Kidney (tissue), 14 donors: ENCODE measurements around the gene RAD21L1. TPM values are rescaled to one million over a fixed set of nuclear protein-coding genes. Genes with fewer than 3 reads are reported as not detected.
"Not testable (repeated sequence)": the region's sequence is repeated elsewhere in the genome, so short reads cannot be mapped to it uniquely, and the experiment has no call there.

Source experiments
- DNase-seq, 5 donors: peaks; one replicate each; pipeline ENCODE4 v3.0.0-alpha.2; 2013 to 2020
- FAIRE-seq: peaks from 2 replicates; lab custom pipeline; 2012; peaks lifted over from hg19 to GRCh38; lab: Jason Lieb, UNC
- H3K27ac ChIP-seq, 2 donors: one replicate each; pipeline ENCODE4 v1.7.0; 2013; ENCODE audit warnings: low read depth in 2 of 2, low read length in 2 of 2, inconsistent platforms in 1 of 2
- H3K27me3 ChIP-seq: one replicate; pipeline ENCODE4 v1.7.1; 2013; ENCODE audit warnings: low read length, inconsistent platforms; ENCODE audit not compliant: control insufficient read depth, insufficient read depth
- H3K36me3 ChIP-seq, 3 donors: one replicate each; pipeline versions ENCODE4 v1.7.0 to v1.7.1; 2013; ENCODE audit warnings: low read length in 3 of 3, control low read depth in 1 of 3, inconsistent platforms in 1 of 3; ENCODE audit not compliant: insufficient read depth in 3 of 3, control insufficient read depth in 2 of 3
- H3K4me1 ChIP-seq, 3 donors: one replicate each; pipeline versions ENCODE4 v1.7.0 to v1.7.1; 2013; ENCODE audit warnings: low read length in 3 of 3, inconsistent platforms in 1 of 3, low read depth in 1 of 3; ENCODE audit not compliant: control insufficient read depth in 2 of 3, insufficient read depth in 2 of 3
- H3K4me3 ChIP-seq, 3 donors: one replicate each; pipeline versions ENCODE4 v1.7.0 to v1.8.1; 2013; ENCODE audit warnings: low read length in 3 of 3, control low read depth in 1 of 3, inconsistent platforms in 1 of 3
- H3K9ac ChIP-seq, 3 donors: one replicate each; pipeline versions ENCODE4 v1.7.0 to v1.7.1; 2013; ENCODE audit warnings: low read length in 3 of 3, control low read depth in 1 of 3, inconsistent platforms in 1 of 3
- H3K9me3 ChIP-seq, 3 donors: one replicate each; pipeline versions ENCODE4 v1.7.0 to v1.7.1; 2013; ENCODE audit warnings: low read length in 3 of 3, control low read depth in 1 of 3, inconsistent platforms in 1 of 3; ENCODE audit not compliant: control insufficient read depth in 2 of 3, insufficient read depth in 1 of 3
- intact Hi-C: fragments of 100-400 bp; cut with DNase I; formaldehyde crosslinking; loops from one replicate; pipeline ENCODE4 v1.11.1; 2022
- polyA plus RNA-seq: library from polyadenylated mRNA; stranded (reverse); fragments of 350-450 nt; fragmentation: Illumina TruSeq; extraction: RNeasy Lipid Tissue Mini Kit (QIAGEN cat#74804); gene quantifications from one replicate; pipeline ENCODE4 v1.2.3, GENCODE V29; 2014; ENCODE audit warnings: low read depth, low replicate concordance; ENCODE audit not compliant: insufficient read depth
- total RNA-seq: library from RNA; stranded (reverse); fragmentation: NEBNext Ultra II Directional; extraction: Animal tissue kit (Norgen Biotek cat#: 25700); gene quantifications from one replicate; pipeline ENCODE4 v1.2.1, GENCODE V29; 2021
- TF ChIP-seq, protein P1 (sequence below): IDR thresholded peaks from 3 replicates; pipeline ENCODE4 v1.5.1; 2012; ENCODE audit warnings: mild to moderate bottlenecking, moderate library complexity, borderline replicate concordance; ENCODE audit not compliant: insufficient read depth; ENCODE audit errors: extremely low read depth
- donor health status: control.
- donor health status: control.
- donor health status: control.
- donor health status: control.
- donor health status: control.
- donor health status: DM: yes; HTN: yes; CAD: no.
- donor health status: Normal renal cell carcinoma (clear cell type).

Gene RAD21L1
- total and polyA plus RNA-seq, 2 donors from 2014 or later, result not detected

DNA sequence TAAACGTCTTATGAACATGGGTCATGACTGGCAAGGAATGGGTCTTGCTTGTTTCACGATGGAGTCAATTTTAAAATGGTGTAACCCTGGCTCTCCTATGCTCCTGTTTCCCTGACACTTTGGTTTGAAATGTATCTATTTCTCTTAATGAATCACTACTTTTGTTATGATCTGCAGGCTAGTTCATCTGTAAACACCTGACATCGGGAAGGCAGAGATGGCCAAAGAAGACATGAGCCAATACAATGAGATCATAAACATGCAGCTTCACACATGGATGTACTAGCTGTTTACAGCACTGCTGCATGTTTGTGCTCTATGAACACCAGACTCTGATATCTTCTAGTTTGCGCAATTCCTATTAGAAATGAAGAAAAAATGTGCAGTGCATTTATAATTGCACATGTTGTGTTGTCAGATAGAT lies 11.0 kb upstream of the RAD21L1 start:
- TF ChIP-seq, protein P1, sequence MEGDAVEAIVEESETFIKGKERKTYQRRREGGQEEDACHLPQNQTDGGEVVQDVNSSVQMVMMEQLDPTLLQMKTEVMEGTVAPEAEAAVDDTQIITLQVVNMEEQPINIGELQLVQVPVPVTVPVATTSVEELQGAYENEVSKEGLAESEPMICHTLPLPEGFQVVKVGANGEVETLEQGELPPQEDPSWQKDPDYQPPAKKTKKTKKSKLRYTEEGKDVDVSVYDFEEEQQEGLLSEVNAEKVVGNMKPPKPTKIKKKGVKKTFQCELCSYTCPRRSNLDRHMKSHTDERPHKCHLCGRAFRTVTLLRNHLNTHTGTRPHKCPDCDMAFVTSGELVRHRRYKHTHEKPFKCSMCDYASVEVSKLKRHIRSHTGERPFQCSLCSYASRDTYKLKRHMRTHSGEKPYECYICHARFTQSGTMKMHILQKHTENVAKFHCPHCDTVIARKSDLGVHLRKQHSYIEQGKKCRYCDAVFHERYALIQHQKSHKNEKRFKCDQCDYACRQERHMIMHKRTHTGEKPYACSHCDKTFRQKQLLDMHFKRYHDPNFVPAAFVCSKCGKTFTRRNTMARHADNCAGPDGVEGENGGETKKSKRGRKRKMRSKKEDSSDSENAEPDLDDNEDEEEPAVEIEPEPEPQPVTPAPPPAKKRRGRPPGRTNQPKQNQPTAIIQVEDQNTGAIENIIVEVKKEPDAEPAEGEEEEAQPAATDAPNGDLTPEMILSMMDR, result no peak
- Histone ChIP-seq H3K4me1 (no peaks in the 10 kb centered on the region), H3K4me3 (no peak overlapping the region), H3K36me3 (no peaks in the 10 kb centered on the region), H3K27ac (no peak overlapping the region), H3K9me3 (no peaks in the 10 kb centered on the region), H3K27me3 (no peaks in the 10 kb centered on the region), H3K9ac (no peak overlapping the region)
- intact Hi-C loops, result no loop called here
- FAIRE-seq (no peak), DNase-seq (no peak)

DNA sequence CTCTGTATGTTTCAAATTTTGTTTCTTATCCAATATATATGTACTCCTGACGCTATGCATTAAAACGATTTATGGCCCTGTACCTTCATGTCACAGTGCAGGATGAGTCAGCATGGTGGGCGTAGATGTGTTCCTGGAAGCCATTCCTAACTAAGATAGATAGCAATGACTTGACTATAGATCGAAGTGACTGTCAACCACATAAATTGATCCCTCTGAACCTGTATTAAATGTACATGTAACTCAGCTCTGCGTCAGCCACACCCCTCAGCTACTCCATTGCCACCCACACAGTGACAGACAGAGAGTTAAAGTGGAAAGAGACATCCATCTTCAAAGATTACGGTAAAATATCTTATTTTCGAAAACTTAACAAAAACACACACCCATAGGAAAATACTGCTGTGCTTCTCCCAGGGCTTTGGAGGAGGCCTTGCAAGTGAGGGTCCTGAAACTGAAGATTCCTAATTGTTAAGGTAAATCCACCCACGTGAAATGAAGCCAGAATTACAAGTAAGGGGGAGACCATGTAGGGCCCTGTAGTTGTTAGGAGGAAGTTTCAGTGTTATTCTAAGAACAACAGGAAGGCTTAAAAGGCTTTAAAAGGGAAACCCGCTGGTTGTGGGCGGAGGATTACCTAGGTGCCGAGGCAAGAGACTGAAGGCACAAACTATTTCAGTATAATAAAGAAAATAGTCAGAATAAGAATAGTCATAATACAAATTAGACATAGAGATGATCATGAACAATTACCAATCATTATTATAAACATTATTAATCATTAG lies 10.3 kb upstream of the RAD21L1 start:
- FAIRE-seq (no peak), DNase-seq (no peak)
- no peak overlapping the region for H3K4me3 ChIP-seq
- intact Hi-C loops, result no loop called here
- H3K36me3 ChIP-seq, result no peaks in the 10 kb centered on the region
- H3K27me3 ChIP-seq, result no peaks in the 10 kb centered on the region
- no peak overlapping the region for H3K27ac ChIP-seq
- no peaks in the 10 kb centered on the region for H3K9me3 ChIP-seq
- TF ChIP-seq, protein P1, result no peak
- no peaks in the 10 kb centered on the region for H3K4me1 ChIP-seq
- H3K9ac ChIP-seq, result no peak overlapping the region

DNA sequence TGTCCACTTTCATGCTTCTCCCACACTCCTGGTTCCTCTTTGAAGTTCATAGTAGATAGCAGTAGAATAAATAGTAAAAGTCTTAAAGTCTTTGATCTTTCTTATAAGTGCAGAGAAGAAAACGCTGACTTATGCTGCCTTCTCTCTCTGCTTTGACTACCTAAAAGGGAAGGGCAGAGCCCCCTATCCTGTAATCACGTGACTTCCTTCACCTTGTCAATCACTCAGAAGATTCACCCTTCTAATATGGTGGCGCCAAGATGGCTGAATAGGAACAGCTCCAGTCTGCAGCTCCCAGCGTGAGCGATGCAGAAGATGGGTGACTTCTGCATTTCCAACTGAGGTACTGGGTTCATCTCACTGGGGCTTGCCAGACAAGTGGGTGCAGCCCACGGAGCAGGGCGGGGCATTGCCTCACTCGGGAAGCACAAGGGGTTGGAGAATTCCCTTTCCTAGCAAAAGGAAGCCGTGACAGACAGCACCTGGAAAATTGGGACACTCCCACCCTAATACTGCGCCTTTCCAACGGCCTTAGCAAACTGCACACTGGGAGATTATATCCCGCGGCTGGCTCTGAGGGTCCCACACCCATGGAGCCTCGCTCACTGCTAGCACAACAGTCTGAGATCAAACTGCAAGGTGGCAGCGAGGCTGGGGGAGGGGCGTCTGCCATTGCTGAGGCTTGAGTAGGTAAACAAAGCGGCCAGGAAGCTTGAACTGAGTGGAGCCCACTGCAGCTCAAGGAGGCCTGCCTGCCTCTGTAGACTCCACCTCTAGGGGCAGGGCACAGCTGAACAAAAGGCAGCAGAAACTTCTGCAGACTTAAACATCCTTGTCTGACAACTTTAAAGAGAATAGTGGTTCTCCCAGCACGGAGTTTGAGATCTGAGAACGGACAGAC lies 9.1 kb upstream of the RAD21L1 start:
- H3K9ac ChIP-seq, H3K4me1 ChIP-seq, FAIRE-seq, H3K36me3 ChIP-seq, H3K9me3 ChIP-seq, DNase-seq, H3K27me3 ChIP-seq, H3K27ac ChIP-seq, H3K4me3 ChIP-seq, intact Hi-C loops: not testable (repeated sequence)

DNA sequence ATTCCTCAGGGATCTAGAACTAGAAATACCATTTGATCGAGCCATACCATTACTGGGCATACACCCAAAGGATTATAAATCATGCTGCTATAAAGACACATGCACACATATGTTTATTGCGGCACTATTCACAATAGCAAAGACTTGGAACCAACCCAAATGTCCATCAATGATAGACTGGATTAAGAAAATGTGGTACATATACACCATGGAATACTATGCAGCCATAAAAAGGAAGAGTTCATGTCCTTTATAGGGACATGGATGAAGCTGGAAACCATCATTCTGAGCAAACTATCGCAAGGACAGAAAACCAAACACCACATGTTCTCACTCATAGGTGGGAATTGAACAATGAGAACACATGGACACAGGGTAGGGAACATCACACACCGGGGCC lies 3.1 kb upstream of the RAD21L1 start:
- H3K36me3 ChIP-seq, H3K4me1 ChIP-seq, H3K27me3 ChIP-seq, DNase-seq, FAIRE-seq, intact Hi-C loops, H3K27ac ChIP-seq, H3K4me3 ChIP-seq, H3K9ac ChIP-seq, H3K9me3 ChIP-seq: not testable (repeated sequence)
